Cardiac muscle cell (in vitro differentiated cells and primary cell): ENCODE data around the gene KDM1A. TPM values are rescaled to one million over a fixed set of nuclear protein-coding genes. Genes with fewer than 3 reads are reported as not detected.
A peak's percentile ranks its signal among the peaks of the same experiment; 100 is the strongest.

Experiments
- DNase-seq, 2 donors: peaks; one replicate each; pipeline versions ENCODE4 v3.0.0 to v3.0.0-alpha.2; 2010 to 2017; ENCODE audit warnings: low read depth in 1 of 2, low spot score in 1 of 2
- H3K27ac ChIP-seq: fragments of 200-600 bp; sonication (generic); 2 replicates; pipeline ENCODE4 v1.5.1; 2016
- H3K27me3 ChIP-seq: fragments of 200-600 bp; sonication (generic); 2 replicates; pipeline ENCODE4 v1.6.0; 2016; ENCODE audit warnings: control low read depth
- H3K36me3 ChIP-seq: fragments of 200-600 bp; sonication (generic); 2 replicates; pipeline ENCODE4 v1.5.1; 2016; ENCODE audit warnings: control low read depth
- H3K4me1 ChIP-seq: fragments of 200-600 bp; sonication (generic); 2 replicates; pipeline ENCODE4 v1.8.1; 2017; ENCODE audit warnings: low read depth, mild to moderate bottlenecking, mixed run types
- H3K4me3 ChIP-seq: fragments of 200-600 bp; sonication (generic); 2 replicates; pipeline ENCODE4 v1.5.1; 2016; ENCODE audit warnings: mild to moderate bottlenecking
- H3K9me3 ChIP-seq: fragments of 200-600 bp; sonication (generic); 2 replicates; pipeline ENCODE4 v1.5.1; 2017; ENCODE audit warnings: low read depth, mild to moderate bottlenecking, control low read depth
- CTCF ChIP-seq: IDR thresholded peaks from 2 replicates; pipeline ENCODE4 v1.5.1; 2012; ENCODE audit warnings: low read depth, mild to moderate bottlenecking, low read length
- polyA plus RNA-seq: library from polyadenylated mRNA; unstranded; fragments of >200 nt; fragmentation: Nextera tagmentation; extraction: Ambion mirVana; gene quantifications from 2 replicates; pipeline ENCODE4 v1.2.1, GENCODE V29; 2016
- total RNA-seq: library from RNA; depleted of rRNA; stranded (reverse); fragments of >200 nt; gene quantifications from 2 replicates; pipeline ENCODE4 v1.2.3, GENCODE V29; 2016

The KDM1A gene
- total and polyA plus RNA-seq, 2 experiments from 2014 or later: 138 to 168 TPM

GRCh38 chr1:23116921-23117699 lies 97.8 kb downstream of the KDM1A start:
- no peak for DNase-seq
- TF ChIP-seq CTCF: no peak
- no peaks in the 10 kb centered on the region for H3K27me3 ChIP-seq
- no peaks in the 10 kb centered on the region for H3K9me3 ChIP-seq
- H3K27ac ChIP-seq: no peak overlapping the region
- no peak overlapping the region for H3K4me3 ChIP-seq
- no peaks in the 10 kb centered on the region for H3K36me3 ChIP-seq
- peaks cover 22% of the 10 kb centered on the region for H3K4me1 ChIP-seq

- H3K36me3 ChIP-seq: no peaks in the 10 kb centered on the region
- TF ChIP-seq CTCF: no peak
These were observed 99.1 kb downstream of the KDM1A start for GRCh38 chr1:23118407-23118806.

GRCh38 chr1:23118957-23119792 lies 99.9 kb downstream of the KDM1A start:
- H3K4me1 ChIP-seq: peaks cover 20% of the 10 kb centered on the region
- H3K4me3 ChIP-seq: no peak overlapping the region
- no peak overlapping the region for H3K27ac ChIP-seq
- H3K27me3 ChIP-seq: no peaks in the 10 kb centered on the region
- TF ChIP-seq CTCF: no peak
- H3K9me3 ChIP-seq: no peaks in the 10 kb centered on the region
- DNase-seq: peak in 1 of 2 donors; percentile 27
- H3K36me3 ChIP-seq: no peaks in the 10 kb centered on the region

More at GRCh38 chr1:23118407-23118806, 99.1 kb downstream of the KDM1A start:
- no peak overlapping the region for H3K27ac ChIP-seq
- H3K4me1 ChIP-seq: peaks cover 22% of the 10 kb centered on the region
- no peaks in the 10 kb centered on the region for H3K27me3 ChIP-seq
- no peak overlapping the region for H3K4me3 ChIP-seq
- no peak for DNase-seq
- H3K9me3 ChIP-seq: no peaks in the 10 kb centered on the region

- peaks cover 8% of the 10 kb centered on the region for H3K4me1 ChIP-seq
These were observed 101.1 kb downstream of the KDM1A start for GRCh38 chr1:23120383-23120782.

More at GRCh38 chr1:23120383-23120782, 101.1 kb downstream of the KDM1A start:
- no peak for TF ChIP-seq CTCF
- Histone ChIP-seq H3K27me3 (no peaks in the 10 kb centered on the region), H3K4me3 (no peak overlapping the region), H3K27ac (no peak overlapping the region), H3K36me3 (no peaks in the 10 kb centered on the region), H3K9me3 (no peaks in the 10 kb centered on the region)
- DNase-seq: no peak
